22Rv1 (cell line): Measurements from ENCODE around the gene CFAP97.
A peak's percentile ranks its signal among the peaks of the same experiment; 100 is the strongest.

Experiments used
- H3K27ac ChIP-seq: fragments of 450-650 bp; 2 replicates; pipeline ENCODE4 v1.5.1; 2017
- CTCF ChIP-seq: fragments of 450-650 bp; IDR thresholded peaks from 2 replicates; pipeline ENCODE4 v1.5.1; 2017; ENCODE audit warnings: mild to moderate bottlenecking
- ZFX ChIP-seq: fragments of 450-650 bp; IDR thresholded peaks from 2 replicates; pipeline ENCODE4 v1.6.1; 2017; ENCODE audit warnings: antibody characterized with exemption, borderline replicate concordance

CFAP97 gene

GRCh38 chr4:185138161-185138560 is 65.6 kb downstream of the CFAP97 start:
- H3K27ac ChIP-seq: no peak overlapping the region
- TF ChIP-seq CTCF: no peak
- no peak for TF ChIP-seq ZFX

DNA sequence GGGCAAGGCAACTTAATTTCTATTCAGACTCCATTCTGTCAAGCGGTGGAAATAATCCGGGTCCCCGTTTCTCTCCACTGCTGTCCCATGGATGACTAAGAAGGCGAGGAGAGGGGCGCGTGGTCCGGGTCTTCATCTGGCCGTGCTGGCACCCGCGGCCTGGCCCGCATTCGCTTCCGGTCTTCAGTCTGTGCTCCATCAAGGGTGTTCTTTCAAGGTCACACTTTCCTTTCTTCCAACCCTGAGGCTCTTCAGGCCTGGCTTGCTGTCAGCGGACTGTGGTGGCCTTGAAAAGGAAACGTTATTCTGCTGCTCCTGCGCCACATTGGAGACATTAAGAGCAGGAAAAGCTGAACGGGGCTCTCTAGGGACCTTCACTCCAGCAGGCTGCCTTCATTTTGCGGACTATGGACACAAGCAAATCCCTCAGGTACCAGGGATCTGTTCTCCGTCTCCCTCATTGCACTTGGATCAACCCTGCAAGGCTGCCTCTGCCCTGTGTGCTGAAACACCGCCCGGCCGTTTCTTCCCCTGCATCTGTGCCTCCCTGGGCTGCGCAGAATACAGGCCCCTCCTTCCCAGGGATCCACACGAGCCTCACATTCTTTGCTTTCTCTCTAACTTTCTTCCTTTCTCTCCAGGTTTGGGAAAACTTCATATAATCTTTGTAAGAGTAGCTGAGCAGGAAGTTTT is 66.4 kb downstream of the CFAP97 start:
- no peak overlapping the region for H3K27ac ChIP-seq
- TF ChIP-seq ZFX (no peak), CTCF (no peak)

- H3K27ac ChIP-seq: no peak overlapping the region
- no peak for TF ChIP-seq ZFX
- TF ChIP-seq CTCF: peak; percentile 88
These were observed 69.4 kb downstream of the CFAP97 start for GRCh38 chr4:185134307-185134869.

DNA sequence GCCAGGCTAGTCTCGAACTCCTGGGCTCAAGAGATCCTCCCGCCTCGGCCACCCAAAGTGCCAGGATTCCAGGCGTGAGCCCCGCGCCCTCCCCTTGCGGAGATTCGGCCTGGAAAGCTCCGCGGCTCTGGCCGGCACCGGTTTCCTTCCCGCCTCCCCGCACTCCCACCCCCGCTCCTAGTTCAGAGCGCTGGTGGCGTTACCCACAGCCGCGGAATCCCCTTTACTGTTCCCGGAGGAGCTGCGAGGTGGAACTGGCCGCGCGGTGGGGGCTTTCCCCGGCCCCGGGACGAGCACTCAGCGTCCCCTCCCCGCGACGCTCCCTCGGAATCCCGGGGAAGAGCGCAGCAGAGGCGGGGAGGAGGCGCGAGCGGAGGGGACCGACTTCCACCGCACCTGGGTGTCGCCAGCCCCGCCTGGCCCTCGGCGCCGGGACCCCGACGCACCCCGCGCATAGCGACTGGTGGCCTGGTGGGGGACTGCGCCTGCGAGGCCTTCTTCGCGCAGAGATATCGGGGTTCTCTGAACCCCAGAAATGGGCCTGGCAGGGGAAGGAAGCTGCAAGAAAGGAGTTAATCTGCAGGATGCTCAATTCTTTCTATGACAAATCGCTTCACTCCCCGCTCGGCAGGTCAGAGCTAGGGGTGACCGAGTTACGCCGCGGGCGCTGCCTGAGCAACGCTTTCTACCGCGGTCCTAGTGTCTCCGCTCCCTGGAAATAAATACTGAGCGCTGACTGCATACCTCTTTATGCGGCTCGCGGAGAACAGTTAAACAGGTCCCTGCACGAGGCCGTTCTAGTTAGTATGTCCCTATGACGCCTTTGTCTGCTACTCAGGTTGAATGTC is 75.3 kb downstream of the CFAP97 start:
- H3K27ac ChIP-seq: no peak overlapping the region

DNA sequence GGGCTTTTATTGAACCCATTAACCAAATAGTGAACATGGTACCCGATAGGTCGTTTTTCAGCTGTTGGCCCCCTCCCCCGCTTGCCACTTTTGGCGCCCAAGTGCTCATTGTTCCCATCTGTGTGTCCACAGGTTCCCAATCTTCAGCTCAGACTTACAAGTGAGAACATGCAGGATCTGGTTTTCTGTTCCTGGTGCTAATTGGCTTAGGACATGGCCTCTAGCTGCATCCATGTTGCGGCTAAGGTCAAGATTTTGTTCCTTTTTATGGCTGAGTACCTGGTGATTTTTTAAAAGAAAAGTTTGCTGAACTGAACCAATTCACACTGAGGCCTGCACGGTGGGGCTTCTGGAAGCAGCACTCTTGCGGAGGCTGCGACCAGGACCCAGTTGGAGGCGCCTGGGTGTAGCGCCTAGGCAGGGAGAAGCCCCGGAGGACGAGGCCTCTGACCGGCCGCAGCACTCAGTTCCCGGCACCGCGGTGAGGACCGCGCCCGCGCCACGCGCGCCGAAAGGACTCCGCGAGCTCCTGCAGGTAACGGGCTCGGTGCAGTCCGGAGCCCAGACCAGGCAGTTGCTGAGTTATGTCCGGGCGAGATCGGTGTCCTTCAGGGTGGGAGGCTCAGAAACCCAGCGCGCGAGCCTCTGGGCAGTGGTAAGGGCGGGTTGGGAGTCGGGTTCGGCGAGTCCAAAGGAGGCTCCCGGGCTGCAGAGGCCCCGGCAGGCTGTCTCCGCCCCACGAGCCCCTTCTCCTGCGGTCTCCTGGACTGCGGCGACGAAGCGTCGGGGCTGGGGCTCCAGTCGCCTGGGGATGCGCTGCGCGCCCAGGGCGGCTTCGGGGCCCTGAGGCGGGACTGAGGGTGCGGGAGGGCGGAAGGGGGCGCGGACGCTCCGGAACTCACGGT is 76.5 kb downstream of the CFAP97 start:
- TF ChIP-seq CTCF (no peak), ZFX (no peak)
- no peak overlapping the region for H3K27ac ChIP-seq

More for the DNA sequence above, 75.3 kb downstream of the CFAP97 start:
- TF ChIP-seq ZFX (no peak), CTCF (peak; percentile 16; the same call in 1 of the 2 replicates)

- TF ChIP-seq CTCF (no peak), ZFX (no peak)
- no peak overlapping the region for H3K27ac ChIP-seq
These were observed 79.8 kb downstream of the CFAP97 start for GRCh38 chr4:185124006-185124405.
